NCI-H748 (cell line): ENCODE measurements around the gene ATAD3A.
A peak's percentile ranks its signal among the peaks of the same experiment; 100 is the strongest.
"Not testable (repeated sequence)": the region's sequence is repeated elsewhere in the genome, so short reads cannot be mapped to it uniquely, and the experiment has no call there.

Experiments used
- DNase-seq: peaks from one replicate; lab custom pipeline; 2025; ENCODE audit not compliant: unreplicated experiment; lab: John Stamatoyannopoulos, UW

The ATAD3A gene

DNA sequence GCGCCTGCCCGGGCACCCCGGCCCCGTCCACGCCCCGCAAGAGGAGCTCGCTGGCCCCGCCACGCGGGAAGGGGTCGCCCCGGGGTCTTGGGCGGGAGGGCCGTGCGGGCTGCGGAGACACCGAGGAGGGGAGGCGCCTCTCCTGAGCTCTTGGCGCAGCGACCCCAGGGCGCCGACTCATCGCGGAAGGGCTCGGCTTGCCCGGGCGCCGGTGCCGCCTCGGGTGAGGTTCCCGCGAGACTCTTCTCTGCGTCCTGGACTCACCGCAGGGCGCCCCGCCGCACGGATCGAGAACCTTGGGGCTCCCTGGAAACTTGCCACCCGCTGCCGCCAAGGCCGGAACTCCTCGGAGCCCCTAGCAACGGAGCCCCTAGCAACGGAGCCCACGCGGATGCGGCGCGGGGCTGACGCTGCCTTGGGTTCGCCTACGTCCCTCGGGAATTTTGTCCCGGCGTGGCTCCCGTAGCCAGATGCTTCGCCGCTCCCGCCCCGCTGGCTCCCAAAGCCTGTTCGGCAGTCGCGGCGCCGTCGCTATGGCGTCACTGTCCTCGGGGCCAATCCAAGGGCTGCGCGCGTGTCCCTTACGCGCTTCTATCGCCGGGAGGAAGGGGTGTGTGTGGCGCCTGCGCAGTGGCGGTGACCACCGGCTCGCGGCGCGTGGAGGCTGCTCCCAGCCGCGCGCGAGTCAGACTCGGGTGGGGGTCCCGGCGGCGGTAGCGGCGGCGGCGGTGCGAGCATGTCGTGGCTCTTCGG is at the start of gene ATAD3A:
TSS of gene ATAD3A (plus strand) at position 630 of the 753 bp plus-strand sequence. CDS start at position 737, 107 bp downstream.
- peak; percentile 97 for DNase-seq

DNA sequence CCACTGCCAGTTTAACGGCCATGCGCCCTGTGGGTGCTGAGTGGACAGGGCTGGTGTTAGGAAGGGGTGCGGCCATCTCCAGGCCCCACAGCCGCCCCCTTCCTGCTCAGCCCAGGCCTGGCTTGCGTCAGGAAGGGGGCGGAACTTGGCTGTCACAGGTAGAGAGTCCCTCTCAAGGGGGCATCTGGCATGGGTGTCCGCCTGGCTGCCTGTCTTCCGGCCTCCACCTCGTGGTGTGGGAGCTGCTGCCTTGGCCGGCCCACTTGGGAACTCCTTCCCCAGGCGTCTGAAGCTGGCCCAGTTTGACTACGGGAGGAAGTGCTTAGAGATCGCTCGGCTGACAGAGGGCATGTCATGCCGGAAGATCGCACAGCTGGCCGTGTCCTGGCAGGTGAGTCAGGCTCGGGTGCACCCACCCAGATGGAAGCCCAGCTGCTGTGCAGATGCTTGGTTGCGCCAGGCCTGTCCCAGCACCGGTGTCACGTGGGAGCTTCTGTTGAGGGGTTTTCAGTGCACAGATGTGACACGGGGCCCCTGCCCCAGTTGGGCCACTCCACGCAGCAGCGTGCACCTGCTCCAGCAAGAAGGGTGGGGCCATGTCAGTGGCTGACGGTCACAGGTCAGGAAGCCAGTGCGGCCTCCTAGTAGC is 49.5 kb upstream of the ATAD3A start:
- DNase-seq: no peak

DNA sequence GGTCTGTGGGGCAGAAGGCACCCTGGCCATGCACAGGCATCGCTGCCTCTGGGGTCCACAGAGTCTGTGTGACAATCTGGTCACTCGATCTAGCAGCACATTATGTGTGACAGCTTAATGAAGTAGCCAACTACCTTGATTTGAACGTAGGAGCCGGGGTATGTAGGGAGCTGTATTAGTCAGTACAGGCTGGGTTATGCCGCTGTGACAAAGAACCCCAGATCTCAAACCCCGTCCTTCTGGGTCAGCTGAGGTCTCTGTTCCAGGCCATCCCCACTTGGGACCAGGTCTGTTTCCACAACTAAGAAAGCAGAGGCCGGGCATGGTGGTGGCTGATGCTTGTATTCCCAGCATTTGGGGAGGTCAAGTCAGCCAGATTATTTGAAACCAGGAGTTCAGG is 48.6 kb upstream of the ATAD3A start:
- no peak for DNase-seq

DNA sequence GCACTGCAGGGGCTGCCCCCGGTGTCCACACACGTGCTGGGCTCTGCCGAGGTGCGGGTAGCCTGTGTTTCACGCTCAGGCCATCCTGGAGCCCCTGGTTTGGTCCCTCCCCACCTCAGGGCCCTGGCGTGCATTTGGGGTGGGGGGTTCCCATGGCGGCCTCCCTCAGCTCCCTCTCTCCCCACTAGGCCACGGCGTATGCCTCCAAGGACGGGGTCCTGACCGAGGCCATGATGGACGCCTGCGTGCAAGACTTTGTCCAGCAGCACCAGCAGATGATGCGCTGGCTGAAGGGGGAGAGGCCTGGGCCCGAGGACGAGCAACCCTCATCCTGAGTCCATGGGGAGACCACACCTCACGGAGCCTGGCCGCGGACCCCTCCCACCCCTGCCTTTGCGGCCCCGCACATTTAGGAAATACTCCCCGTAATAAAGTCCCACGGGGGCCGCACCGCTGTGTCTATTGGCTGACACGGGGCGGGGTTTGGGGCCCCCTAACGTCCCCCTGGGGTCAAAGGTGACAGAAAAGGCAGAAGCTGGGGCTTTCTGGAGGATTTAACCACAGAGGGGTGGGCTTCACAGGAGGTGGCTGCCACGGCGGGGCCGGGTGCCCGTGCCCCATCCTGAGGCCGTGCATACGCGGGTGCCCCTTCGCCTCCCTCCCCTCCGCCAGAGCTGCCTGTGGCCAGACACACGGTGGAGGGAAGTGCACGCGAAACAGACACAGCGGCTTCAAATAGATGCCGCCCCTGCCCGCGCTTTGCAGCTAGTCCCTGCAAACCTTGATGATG is 43.6 kb upstream of the ATAD3A start:
- not testable (repeated sequence) for DNase-seq

- peak; percentile 25 for DNase-seq
Observed at GRCh38 chr1:1470626-1471388, 41.2 kb upstream of the ATAD3A start.

GRCh38 chr1:1471389-1472052 is 40.4 kb upstream of the ATAD3A start, which contains the start of gene ATAD3B:
Gene ATAD3B (plus strand): TSS chr1:1471765. CDS start chr1:1471885, 120 bp downstream.
- peak; percentile 90 for DNase-seq

DNA sequence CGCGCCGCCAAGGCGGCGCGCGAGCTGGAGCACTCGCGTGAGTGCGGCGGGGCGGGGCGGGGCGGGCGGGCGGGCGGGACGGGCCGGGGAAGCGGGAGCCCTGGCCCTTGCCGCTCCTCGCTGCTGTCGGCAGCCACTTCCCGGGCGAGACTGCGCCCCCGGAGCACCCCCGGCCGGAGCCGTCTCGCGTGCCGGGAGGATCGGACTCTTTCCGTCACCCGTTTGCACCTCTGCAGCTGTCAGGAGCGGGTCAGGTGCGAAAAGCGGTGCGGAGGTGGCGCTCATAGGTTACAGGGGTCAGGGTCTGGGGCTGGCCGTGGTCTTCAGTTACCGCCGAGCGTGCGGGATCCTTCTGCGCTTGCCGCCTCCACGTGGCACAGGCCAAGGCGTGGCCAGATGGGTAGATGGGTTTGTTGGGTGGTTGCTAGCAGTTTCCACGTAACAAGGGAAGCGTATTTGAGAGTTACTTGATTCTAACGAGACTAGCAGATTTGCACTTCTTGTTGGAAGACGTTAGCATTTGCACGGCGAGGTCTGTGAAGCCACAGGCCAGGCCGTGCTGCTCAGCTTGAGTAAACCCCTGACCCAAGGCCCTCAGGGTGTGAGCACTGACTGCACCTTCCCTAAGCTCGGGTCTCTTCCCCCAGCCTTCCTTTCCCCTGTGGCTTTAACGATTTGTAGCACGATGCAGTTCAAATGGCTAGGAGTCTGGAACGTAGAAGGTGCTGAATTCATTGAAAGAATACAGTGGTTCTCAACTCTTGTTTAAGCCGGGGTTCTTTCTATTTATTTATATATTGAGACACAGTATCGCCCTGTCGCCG is 39.7 kb upstream of the ATAD3A start:
- DNase-seq: not testable (repeated sequence)

GRCh38 chr1:1476011-1476410 is 36.0 kb upstream of the ATAD3A start:
- DNase-seq: not testable (repeated sequence)

GRCh38 chr1:1477206-1477605 is 34.8 kb upstream of the ATAD3A start:
- DNase-seq: no peak

GRCh38 chr1:1479547-1480487 is 32.1 kb upstream of the ATAD3A start:
- DNase-seq: no peak

DNA sequence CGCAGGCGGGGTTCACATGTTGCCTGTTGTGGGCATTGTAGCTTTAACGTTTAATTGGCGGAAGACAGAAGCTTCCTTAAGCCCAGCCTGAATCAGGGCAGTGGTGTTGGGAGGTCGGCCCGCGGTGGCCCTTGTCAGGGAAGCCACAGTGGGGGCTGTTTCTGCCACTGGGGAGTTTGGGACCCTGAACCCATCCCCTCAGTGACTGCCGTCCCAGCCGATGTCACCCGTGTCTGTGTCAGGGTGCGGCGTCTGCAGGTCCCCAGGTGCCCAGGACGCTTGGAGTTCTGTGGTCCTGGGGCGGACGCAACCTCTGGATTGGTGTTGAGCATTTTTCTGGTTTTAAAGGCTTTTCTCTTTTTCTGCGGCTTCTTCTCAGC is 31.5 kb upstream of the ATAD3A start:
- not testable (repeated sequence) for DNase-seq

DNA sequence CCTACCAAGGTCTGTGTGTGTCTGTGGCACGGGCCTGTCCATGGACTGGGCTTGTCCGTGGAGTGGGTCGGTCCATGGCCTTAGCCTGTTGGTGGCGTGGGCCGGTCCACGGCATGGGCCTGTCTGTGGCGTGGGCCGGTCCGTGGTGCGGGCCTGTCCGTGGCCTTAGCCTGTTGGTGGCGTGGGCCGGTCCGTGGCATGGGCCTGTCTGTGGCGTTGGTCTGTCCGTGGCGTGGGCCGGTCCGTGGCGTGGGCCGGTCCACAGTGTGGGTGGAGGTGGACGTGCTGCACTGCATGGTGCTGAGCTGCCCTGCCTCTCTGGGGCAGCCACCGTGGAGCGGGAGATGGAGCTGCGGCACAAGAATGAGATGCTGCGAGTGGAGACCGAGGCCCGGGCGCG is 30.2 kb upstream of the ATAD3A start:
- DNase-seq: not testable (repeated sequence)

- DNase-seq: no peak
Observed at GRCh38 chr1:1482856-1483255, 29.1 kb upstream of the ATAD3A start.

DNA sequence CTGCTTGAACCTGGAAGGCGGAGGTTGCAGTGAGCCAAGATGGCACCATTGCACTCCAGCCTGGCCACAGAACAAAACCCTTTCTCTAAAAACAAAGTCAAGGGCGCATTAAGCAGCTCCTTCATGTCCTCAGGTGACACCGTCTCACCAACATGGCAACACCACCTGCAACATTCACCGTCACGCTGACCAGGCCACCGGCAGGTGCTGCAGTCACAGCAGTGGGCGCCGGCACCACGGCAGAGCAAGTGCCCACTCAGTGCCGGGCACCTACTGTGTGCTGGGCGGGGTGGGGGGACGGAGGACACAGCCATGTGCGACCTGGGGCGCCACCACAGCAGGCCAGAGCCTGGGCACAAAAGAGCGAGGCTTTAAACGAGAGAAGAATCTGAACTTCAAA is 28.2 kb upstream of the ATAD3A start:
- no peak for DNase-seq

- not testable (repeated sequence) for DNase-seq
Observed at GRCh38 chr1:1484976-1485750, 26.8 kb upstream of the ATAD3A start.

DNA sequence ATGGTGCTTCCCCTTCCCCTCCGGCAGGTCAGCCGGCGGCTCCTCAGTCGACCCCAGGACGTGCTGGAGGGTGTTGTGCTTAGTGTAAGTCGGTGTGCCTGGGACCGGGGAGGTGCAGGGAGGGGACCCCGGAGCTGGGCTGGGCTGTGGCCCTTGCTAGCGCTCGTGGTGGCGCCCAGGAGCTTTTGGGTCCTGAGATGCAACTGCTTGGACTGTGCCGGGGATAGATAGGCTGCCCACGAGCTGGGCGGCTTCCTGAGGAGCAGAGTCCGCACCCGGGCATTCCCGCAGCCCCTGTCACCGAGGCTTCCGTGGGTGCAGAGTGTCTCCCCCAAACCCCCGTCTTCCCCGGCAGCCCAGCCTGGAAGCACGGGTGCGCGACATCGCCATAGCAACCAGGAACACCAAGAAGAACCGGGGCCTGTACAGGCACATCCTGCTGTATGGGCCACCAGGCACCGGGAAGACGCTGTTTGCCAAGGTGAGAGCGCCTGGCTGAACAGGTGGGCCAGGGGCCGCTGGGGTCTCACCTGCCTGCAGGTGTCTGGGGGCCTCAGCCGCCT is 26.1 kb upstream of the ATAD3A start:
- not testable (repeated sequence) for DNase-seq

DNA sequence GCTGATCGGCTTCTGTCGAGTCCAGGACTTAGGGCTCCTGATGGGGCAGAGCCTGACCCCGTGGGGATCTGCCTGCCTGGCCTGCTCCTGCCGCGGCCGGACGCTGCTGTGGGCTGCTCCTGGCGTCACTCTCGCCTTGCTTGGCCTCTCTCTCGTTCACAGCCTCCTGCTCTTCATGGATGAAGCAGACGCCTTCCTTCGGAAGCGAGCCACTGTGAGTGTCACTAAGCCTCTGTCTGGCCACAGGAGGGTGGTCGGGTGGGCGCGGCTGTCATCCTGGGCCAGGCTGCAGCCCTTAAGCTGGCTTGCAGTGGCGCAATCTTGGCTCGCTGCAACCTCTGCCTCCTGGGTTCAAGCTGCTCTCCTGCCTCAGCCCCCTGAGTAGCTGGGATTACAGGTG is 24.3 kb upstream of the ATAD3A start:
- no peak for DNase-seq
